GM12878 (cell line): ENCODE measurements around the gene EXD3. TPM values are rescaled to one million over a fixed set of nuclear protein-coding genes. Genes with fewer than 3 reads are reported as not detected.
A peak's percentile ranks its signal among the peaks of the same experiment; 100 is the strongest.

Experiments
- ATAC-seq: fragments of 200-7000 bp; cut with Tn5 transposase; 3 replicates; pipeline ENCODE4 v1.9.1; 2020; ENCODE audit warnings: mild to moderate bottlenecking, moderate library complexity
- BruUV-seq: library from RNA; stranded (reverse); fragments of 400-500 nt; replicated peaks from 2 replicates; lab custom pipeline; 2021; lab: Mats Ljungman, UMichigan
- CTCF ChIA-PET: fragments of 300-600 bp; sonication (Branson Sonifier 250); formaldehyde crosslinking; extraction: SDS; loops from one replicate; lab custom pipeline; 2021; ENCODE audit warnings: inconsistent platforms; lab: Yijun Ruan, JAX
- POLR2A ChIA-PET: fragments of 350-600 bp; formaldehyde crosslinking; extraction: SDS; loops from one replicate; lab custom pipeline; 2021; ENCODE audit warnings: inconsistent platforms; lab: Charles Lee
- RAD21 ChIA-PET: fragments of 300-600 bp; sonication (Branson Sonifier 250); formaldehyde crosslinking; loops from one replicate; lab custom pipeline; 2023; ENCODE audit warnings: antibody characterized with exemption; ENCODE audit not compliant: unreplicated experiment; lab: Charles Lee
- SMC1A ChIA-PET: fragments of 300-600 bp; sonication (Branson Sonifier 250); formaldehyde crosslinking; loops from one replicate; lab custom pipeline; 2023; ENCODE audit not compliant: unreplicated experiment, uncharacterized antibody; lab: Charles Lee
- DNase-seq: peaks from one replicate; pipeline ENCODE4 v3.0.0-alpha.2; 2011; ENCODE audit warnings: low read depth, low spot score
- FAIRE-seq: peaks from 3 replicates; lab custom pipeline; 2011; peaks lifted over from hg19 to GRCh38; lab: Jason Lieb, UNC
- H2AFZ ChIP-seq: 2 replicates; pipeline ENCODE4 v1.6.0; 2011; ENCODE audit warnings: low read depth, low read length, control low read depth; ENCODE audit not compliant: control insufficient read depth
- H3K27ac ChIP-seq: 2 replicates; pipeline ENCODE4 v1.5.1; 2011; ENCODE audit warnings: control low read depth; ENCODE audit not compliant: control insufficient read depth, insufficient read depth
- H3K27me3 ChIP-seq, 2 experiments: replicated peaks in 1 of 2; 2 replicates each; pipeline versions ENCODE4 v1.6.0 to v1.6.1; 2011; ENCODE audit warnings: low read length in 1 of 2; ENCODE audit not compliant: control insufficient read depth in 2 of 2, insufficient read depth in 2 of 2
- H3K36me3 ChIP-seq, 2 experiments: 2 replicates each; pipeline ENCODE4 v1.5.1; 2011; ENCODE audit warnings: low read length in 1 of 2; ENCODE audit not compliant: control insufficient read depth in 2 of 2, insufficient read depth in 2 of 2
- H3K4me1 ChIP-seq: 2 replicates; pipeline ENCODE4 v1.6.1; 2011; ENCODE audit warnings: mild to moderate bottlenecking, low read length, moderate library complexity, mixed read lengths; ENCODE audit not compliant: control insufficient read depth, insufficient read depth
- H3K4me2 ChIP-seq: 2 replicates; pipeline ENCODE4 v1.6.0; 2011; ENCODE audit warnings: control low read depth; ENCODE audit not compliant: control insufficient read depth, insufficient read depth
- H3K4me3 ChIP-seq: fragments of 200-600 bp; sonication (generic); 2 replicates; pipeline ENCODE4 v1.5.1; 2016
- H3K79me2 ChIP-seq: 2 replicates; pipeline ENCODE4 v1.6.0; 2011; ENCODE audit warnings: low read length; ENCODE audit not compliant: control insufficient read depth, insufficient read depth
- H3K9ac ChIP-seq: 2 replicates; pipeline ENCODE4 v1.8.0; 2011; ENCODE audit warnings: low read length, control low read depth, mixed read lengths; ENCODE audit not compliant: control insufficient read depth, insufficient read depth
- H3K9me3 ChIP-seq: replicated peaks from 3 replicates; pipeline ENCODE4 v1.5.1; 2011; ENCODE audit warnings: mild to moderate bottlenecking, low read length; ENCODE audit not compliant: control insufficient read depth, insufficient read depth
- H4K20me1 ChIP-seq: 2 replicates; pipeline ENCODE4 v1.6.0; 2011; ENCODE audit not compliant: control insufficient read depth, insufficient read depth
- DPF2 ChIP-seq: fragments of 450-650 bp; IDR thresholded peaks from 2 replicates; pipeline ENCODE4 v1.6.1; 2017; ENCODE audit warnings: mild to moderate bottlenecking
- GATAD2B ChIP-seq: fragments of 450-650 bp; conservative IDR thresholded peaks from 2 replicates; pipeline ENCODE4 v1.6.1; 2017; ENCODE audit warnings: low read depth, mild to moderate bottlenecking, moderate library complexity
- LARP7 ChIP-seq: fragments of 450-650 bp; IDR thresholded peaks from 2 replicates; pipeline ENCODE4 v1.6.1; 2017; ENCODE audit warnings: mild to moderate bottlenecking
- MXI1 ChIP-seq: fragments of 150-350 bp; IDR thresholded peaks from 2 replicates; pipeline ENCODE4 v1.6.1; 2011; ENCODE audit warnings: low read depth, mild to moderate bottlenecking, inconsistent platforms, low read length, improper control_type of control experiment
- NR2F1 ChIP-seq: fragments of 450-650 bp; conservative IDR thresholded peaks from 2 replicates; pipeline ENCODE4 v1.6.1; 2017; ENCODE audit warnings: mild to moderate bottlenecking
- RCOR1 ChIP-seq: conservative IDR thresholded peaks from 2 replicates; pipeline ENCODE4 v1.6.1; 2012; ENCODE audit warnings: low read depth, low read length, improper control_type of control experiment
- RUNX3 ChIP-seq: IDR thresholded peaks from 2 replicates; pipeline ENCODE4 v1.6.1; 2012; ENCODE audit warnings: low read length, inconsistent platforms
- SMC3 ChIP-seq: IDR thresholded peaks from 2 replicates; pipeline ENCODE4 v1.6.1; 2011; ENCODE audit warnings: low read length, improper control_type of control experiment, borderline replicate concordance
- WGBS: methylation state at CpG from one replicate; pipeline ENCODE4 v1.1.6; 2016; ENCODE audit warnings: low lambda C conversion rate; ENCODE audit not compliant: insufficient replicate concordance, insufficient coverage; ENCODE audit errors: missing lambda C conversion rate; 5-methylcytosine and 5-hydroxymethylcytosine counted together
- in situ Hi-C: fragments of 300-500 bp; cut with MboI; formaldehyde crosslinking; loops from 9 replicates; pipeline ENCODE4 v1.14.3; 2018; ENCODE audit warnings: mixed read lengths
- intact Hi-C: fragments of 100-400 bp; cut with micrococcal nuclease; formaldehyde crosslinking; loops from one replicate; pipeline ENCODE4 v1.14.2; 2022; ENCODE audit not compliant: unreplicated experiment
- polyA plus RNA-seq, 11 experiments: library from polyadenylated mRNA; depleted of rRNA in 4 of 11; unstranded in 6 of 11; stranded (reverse) in 5 of 11; fragments of >200 nt; fragmentation: Nextera tagmentation in 4 of 11; fragmentation: Illumina TruSeq in 1 of 11; extraction: Ambion mirVana in 4 of 11; extraction: Trizol in 1 of 11; gene quantifications; 1 replicate in 1 of 11; 2 replicates in 10 of 11; pipeline versions ENCODE4 v1.2.1 to v1.2.3, GENCODE V29; 2011 to 2016; ENCODE audit warnings: inconsistent platforms in 2 of 11, missing spikeins in 2 of 11, low read depth in 1 of 11
- total RNA-seq, 4 experiments: library from RNA; depleted of rRNA in 3 of 4; stranded (reverse); fragments of >200 nt in 3 of 4; fragmentation: Illumina TruSeq in 1 of 4; extraction: Trizol in 1 of 4; gene quantifications; 2 replicates each; pipeline versions ENCODE4 v1.2.1 to v1.2.3, GENCODE V29; 2013 to 2021
- TF ChIP-seq, protein P1 (sequence below): fragments of 450-650 bp; IDR thresholded peaks from 2 replicates; pipeline ENCODE4 v1.6.1; 2017; ENCODE audit warnings: mild to moderate bottlenecking, moderate library complexity
- TF ChIP-seq, protein P2 (sequence below): IDR thresholded peaks from 2 replicates; pipeline ENCODE4 v1.6.1; 2011; ENCODE audit warnings: borderline replicate concordance, low read depth, mild to moderate bottlenecking, moderate library complexity, mixed read lengths, low read length; ENCODE audit not compliant: insufficient read depth; ENCODE audit errors: extremely low read length
- TF ChIP-seq, protein P3 (sequence below), 3 experiments: IDR thresholded peaks in 2 of 3; conservative IDR thresholded peaks in 1 of 3; 2 replicates each; pipeline ENCODE4 v1.5.1; 2011; ENCODE audit warnings: low read depth in 3 of 3, low read length in 3 of 3, mild to moderate bottlenecking in 3 of 3, control low read depth in 2 of 3, moderate library complexity in 2 of 3, inconsistent platforms in 1 of 3, mixed read lengths in 1 of 3; ENCODE audit not compliant: control insufficient read depth in 2 of 3, insufficient read depth in 1 of 3; ENCODE audit errors: extremely low read depth in 1 of 3
- TF ChIP-seq, protein P4 (sequence below): fragments of 450-650 bp; IDR thresholded peaks from 2 replicates; pipeline ENCODE4 v1.6.1; 2016; ENCODE audit warnings: mild to moderate bottlenecking

EXD3 gene
- total and polyA plus RNA-seq, 10 of the 15 experiments (the other 5 are each of a cell fraction or from before 2014, with no cell fraction given), result 0.21 to 7.1 (median 3.6) TPM

DNA sequence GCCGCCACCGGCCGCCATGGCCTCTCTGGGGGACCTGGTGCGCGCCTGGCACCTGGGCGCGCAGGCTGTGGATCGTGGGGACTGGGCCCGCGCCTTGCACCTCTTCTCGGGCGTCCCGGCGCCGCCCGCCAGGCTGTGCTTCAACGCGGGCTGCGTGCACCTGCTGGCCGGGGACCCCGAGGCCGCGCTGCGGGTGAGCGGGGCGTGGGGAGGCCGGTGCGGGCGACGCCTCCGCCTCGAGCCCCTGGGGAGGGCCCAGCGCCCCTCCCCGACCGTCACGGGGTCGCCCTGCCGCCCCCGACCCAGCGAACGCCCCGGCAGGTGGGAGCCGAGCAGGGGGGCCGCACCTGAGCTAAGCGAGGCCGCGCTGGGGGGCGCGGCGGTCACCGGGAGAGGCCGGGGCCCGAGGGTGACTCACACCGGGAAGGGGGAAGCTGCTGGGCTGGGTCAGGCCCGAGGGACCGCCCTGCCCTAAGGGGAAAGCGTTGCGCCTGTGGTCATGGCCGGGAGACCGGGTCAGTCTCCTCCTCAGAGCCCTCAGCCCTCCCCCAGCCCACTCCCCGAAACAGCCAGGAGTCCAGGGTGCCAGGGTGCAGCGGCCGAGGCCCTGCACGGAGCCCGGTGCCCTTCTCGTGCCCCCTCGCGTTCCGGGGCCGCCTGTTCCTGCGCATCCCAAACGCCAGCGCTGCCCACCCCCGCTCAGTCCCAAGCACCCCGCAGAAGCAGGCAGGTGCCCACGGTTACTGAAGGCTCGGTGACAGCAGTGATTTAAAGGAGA, 741 bp upstream of the EXD3 start:
- intact Hi-C loops, result loop anchor here (2.0 to 10.0 kb wide), 3 partner anchors 21 to 121 kb away; partner anchors contain the start of gene NRARP
- H2AFZ ChIP-seq, result peak overlapping the region; percentile 69
- no peaks in the 10 kb centered on the region; the same call in 1 of the 2 replicates for H3K4me1 ChIP-seq
- peak overlapping the region; percentile 65 for H3K4me3 ChIP-seq
- no peaks in the 10 kb centered on the region; a peak in 2 of 4 replicates for H3K27me3 ChIP-seq
- no peaks in the 10 kb centered on the region for H4K20me1 ChIP-seq
- CTCF ChIA-PET, result interaction anchor here (0.9 to 3.3 kb wide), 8 partner anchors 12 to 187 kb away, joined by 3 to 16 read pairs (median 5); partner anchors contain the start of gene NRARP
- DNase-seq (no peak), FAIRE-seq (no peak), ATAC-seq (peak; percentile 39)
- POLR2A ChIA-PET, result interaction anchor here (0.6 to 1.8 kb wide), 7 partner anchors 15 to 338 kb away, joined by 3 to 6 read pairs (median 4); partner anchors contain the start of genes NRARP and TOR4A
- no peak for TF ChIP-seq SMC3
- TF ChIP-seq, protein P1, sequence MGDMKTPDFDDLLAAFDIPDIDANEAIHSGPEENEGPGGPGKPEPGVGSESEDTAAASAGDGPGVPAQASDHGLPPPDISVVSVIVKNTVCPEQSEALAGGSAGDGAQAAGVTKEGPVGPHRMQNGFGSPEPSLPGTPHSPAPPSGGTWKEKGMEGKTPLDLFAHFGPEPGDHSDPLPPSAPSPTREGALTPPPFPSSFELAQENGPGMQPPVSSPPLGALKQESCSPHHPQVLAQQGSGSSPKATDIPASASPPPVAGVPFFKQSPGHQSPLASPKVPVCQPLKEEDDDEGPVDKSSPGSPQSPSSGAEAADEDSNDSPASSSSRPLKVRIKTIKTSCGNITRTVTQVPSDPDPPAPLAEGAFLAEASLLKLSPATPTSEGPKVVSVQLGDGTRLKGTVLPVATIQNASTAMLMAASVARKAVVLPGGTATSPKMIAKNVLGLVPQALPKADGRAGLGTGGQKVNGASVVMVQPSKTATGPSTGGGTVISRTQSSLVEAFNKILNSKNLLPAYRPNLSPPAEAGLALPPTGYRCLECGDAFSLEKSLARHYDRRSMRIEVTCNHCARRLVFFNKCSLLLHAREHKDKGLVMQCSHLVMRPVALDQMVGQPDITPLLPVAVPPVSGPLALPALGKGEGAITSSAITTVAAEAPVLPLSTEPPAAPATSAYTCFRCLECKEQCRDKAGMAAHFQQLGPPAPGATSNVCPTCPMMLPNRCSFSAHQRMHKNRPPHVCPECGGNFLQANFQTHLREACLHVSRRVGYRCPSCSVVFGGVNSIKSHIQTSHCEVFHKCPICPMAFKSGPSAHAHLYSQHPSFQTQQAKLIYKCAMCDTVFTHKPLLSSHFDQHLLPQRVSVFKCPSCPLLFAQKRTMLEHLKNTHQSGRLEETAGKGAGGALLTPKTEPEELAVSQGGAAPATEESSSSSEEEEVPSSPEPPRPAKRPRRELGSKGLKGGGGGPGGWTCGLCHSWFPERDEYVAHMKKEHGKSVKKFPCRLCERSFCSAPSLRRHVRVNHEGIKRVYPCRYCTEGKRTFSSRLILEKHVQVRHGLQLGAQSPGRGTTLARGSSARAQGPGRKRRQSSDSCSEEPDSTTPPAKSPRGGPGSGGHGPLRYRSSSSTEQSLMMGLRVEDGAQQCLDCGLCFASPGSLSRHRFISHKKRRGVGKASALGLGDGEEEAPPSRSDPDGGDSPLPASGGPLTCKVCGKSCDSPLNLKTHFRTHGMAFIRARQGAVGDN, result no peak
- TF ChIP-seq GATAD2B, result 0 out of 2 replicates have a peak, but pooled peaks have one; percentile 18
- TF ChIP-seq, protein P2, sequence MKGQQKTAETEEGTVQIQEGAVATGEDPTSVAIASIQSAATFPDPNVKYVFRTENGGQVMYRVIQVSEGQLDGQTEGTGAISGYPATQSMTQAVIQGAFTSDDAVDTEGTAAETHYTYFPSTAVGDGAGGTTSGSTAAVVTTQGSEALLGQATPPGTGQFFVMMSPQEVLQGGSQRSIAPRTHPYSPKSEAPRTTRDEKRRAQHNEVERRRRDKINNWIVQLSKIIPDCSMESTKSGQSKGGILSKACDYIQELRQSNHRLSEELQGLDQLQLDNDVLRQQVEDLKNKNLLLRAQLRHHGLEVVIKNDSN, result no peak
- TF ChIP-seq NR2F1, result no peak
- TF ChIP-seq RCOR1, result no peak
- no peak for TF ChIP-seq RUNX3
- no peak for TF ChIP-seq MXI1
- TF ChIP-seq, protein P3, sequence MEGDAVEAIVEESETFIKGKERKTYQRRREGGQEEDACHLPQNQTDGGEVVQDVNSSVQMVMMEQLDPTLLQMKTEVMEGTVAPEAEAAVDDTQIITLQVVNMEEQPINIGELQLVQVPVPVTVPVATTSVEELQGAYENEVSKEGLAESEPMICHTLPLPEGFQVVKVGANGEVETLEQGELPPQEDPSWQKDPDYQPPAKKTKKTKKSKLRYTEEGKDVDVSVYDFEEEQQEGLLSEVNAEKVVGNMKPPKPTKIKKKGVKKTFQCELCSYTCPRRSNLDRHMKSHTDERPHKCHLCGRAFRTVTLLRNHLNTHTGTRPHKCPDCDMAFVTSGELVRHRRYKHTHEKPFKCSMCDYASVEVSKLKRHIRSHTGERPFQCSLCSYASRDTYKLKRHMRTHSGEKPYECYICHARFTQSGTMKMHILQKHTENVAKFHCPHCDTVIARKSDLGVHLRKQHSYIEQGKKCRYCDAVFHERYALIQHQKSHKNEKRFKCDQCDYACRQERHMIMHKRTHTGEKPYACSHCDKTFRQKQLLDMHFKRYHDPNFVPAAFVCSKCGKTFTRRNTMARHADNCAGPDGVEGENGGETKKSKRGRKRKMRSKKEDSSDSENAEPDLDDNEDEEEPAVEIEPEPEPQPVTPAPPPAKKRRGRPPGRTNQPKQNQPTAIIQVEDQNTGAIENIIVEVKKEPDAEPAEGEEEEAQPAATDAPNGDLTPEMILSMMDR (IDR thresholded peaks at IDR 0.05 in 2 of 3, conservative IDR thresholded peaks at IDR 0.05 in 1 of 3; ENCODE audit: control insufficient read depth in 2 of 3, extremely low read depth in 1 of 3, insufficient read depth in 1 of 3, low read depth in 3 of 3, low read length in 3 of 3), result peak in 1 of 3 experiments; percentile 0; a peak in 1 of 6 replicates
- peak; percentile 14; the same call in 1 of the 2 replicates for TF ChIP-seq DPF2
- TF ChIP-seq, protein P4, sequence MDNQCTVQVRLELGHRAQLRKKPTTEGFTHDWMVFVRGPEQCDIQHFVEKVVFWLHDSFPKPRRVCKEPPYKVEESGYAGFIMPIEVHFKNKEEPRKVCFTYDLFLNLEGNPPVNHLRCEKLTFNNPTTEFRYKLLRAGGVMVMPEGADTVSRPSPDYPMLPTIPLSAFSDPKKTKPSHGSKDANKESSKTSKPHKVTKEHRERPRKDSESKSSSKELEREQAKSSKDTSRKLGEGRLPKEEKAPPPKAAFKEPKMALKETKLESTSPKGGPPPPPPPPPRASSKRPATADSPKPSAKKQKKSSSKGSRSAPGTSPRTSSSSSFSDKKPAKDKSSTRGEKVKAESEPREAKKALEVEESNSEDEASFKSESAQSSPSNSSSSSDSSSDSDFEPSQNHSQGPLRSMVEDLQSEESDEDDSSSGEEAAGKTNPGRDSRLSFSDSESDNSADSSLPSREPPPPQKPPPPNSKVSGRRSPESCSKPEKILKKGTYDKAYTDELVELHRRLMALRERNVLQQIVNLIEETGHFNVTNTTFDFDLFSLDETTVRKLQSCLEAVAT, result no peak
- peak; percentile 14; the same call in 1 of the 2 replicates for TF ChIP-seq LARP7
- RAD21 ChIA-PET, result interaction anchor here (1.2 to 1.4 kb wide), 2 partner anchors 22 to 101 kb away, joined by 4 read pairs; no protein-coding TSS in a partner anchor
- no peaks in the 10 kb centered on the region for H3K9me3 ChIP-seq
- 22% methylated on average over 51 of the region's 77 CpGs for whole genome bisulfite sequencing
- peak overlapping the region; percentile 10; the same call in 1 of the 2 replicates for H3K27ac ChIP-seq
- H3K36me3 ChIP-seq, result no peaks in the 10 kb centered on the region
- peak overlapping the region; percentile 67 for H3K4me2 ChIP-seq
- peak overlapping the region; percentile 60 for H3K9ac ChIP-seq
- BruUV-seq, result no TSS peak
- SMC1A ChIA-PET, result no interaction called here
- peaks cover 11% of the 10 kb centered on the region for H3K79me2 ChIP-seq
- in situ Hi-C loops, result no loop called here
